SKM-1 (cell line): ENCODE data around the gene THUMPD2.
"Not testable (repeated sequence)": the region's sequence is repeated elsewhere in the genome, so short reads cannot be mapped to it uniquely, and the experiment has no call there.

ENCODE experiments used
- DNase-seq: peaks from one replicate; lab custom pipeline; 2025; ENCODE audit not compliant: unreplicated experiment; lab: John Stamatoyannopoulos, UW

The THUMPD2 gene

DNA sequence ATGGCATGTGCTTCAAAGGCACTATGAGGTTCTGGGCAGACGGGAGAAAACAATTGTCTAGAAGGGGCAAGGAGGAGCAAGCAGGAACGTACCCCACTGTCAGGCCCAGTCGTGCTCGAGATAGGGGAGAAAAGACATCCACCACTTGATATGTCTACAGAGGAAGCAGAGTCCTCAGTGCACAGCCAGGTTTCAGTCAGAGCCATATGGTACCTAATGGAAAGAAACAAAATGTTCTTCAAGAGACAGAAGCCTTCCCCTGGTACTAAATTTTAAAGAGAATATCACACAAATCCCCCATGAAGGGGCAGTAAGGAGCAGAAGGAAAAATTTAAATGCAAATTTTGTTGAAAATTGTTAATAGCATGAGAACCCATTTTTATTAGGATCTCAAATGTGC lies 21.9 kb downstream of the THUMPD2 start:
- no peak for DNase-seq

DNA sequence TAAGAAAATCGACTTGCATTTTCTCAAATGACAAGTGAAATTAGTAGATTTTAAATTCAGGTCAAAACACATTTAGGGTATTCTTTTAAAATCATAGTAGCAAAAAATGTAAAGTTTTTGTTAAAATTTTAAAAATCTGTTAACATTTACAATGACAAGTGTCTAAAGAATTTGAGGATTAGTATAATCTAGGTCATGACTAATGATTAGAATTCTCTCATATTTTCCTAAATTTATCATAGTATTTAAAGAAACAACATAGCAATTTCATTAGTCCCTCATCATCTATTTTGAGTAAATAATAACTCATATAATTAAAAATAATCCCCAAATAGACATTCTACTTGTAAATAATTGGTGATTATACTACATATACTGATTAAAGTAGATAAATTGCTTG lies 23.6 kb downstream of the THUMPD2 start:
- no peak for DNase-seq

DNA sequence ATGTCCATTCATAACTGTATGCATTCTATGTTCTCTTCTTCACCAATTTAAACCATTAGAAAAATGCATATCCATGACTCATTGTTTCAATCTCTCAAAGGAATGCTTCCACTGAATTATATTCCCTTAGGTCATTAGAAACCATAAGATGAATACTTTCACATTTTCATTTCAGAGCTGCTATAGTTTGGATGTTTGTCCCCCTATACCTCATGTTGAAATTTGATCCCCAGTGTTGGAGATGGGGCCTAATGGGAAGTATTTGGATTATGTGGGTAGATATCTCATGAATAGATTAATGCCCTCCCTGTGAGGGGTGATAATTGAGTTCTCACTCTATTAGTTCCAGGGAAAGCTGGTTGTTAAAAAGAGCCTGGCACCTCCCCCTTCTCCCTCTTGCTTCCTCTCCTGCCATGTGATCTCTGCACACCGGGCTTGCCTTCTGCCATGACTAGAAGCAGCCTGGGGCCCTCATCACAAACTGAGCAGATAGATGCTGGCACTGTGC lies 35.7 kb downstream of the THUMPD2 start:
- DNase-seq: no peak

DNA sequence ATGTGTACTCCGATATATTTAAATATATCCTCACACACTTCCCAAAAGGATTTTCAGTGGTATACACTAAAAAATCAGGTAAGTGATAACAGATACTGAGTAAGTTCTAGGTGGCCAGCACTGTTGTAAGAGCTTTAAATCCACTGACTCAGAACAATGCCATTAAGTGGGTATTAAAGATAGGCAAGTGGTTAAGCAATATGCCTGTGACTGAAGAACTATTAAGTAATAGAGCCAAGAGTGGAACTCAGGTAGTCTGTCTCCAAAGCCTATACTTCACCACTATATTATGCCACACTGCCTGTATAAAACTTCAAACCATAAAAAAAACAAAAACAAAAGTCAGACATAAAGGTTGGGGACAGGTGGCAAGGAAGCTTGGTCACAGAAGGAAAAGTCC lies 37.2 kb downstream of the THUMPD2 start:
- no peak for DNase-seq

DNA sequence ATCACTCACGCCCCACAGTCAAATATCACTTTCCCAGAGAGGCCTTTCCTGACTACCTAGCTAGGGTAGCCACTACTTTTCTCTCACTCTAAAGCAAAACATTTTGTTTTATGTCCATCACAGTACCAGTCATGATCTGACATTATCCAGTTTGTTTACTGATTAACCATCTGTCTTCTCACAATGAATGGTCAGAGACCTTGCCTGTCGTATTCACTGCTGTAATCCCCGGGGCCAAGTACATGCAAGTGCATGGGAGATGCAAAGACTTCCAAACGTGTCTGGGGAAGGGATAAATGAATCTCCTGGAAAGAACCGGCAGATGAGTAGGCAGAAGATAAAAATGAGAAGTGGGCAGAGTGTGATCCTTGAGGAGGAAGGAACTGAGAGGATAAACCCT lies 39.7 kb downstream of the THUMPD2 start:
- no peak for DNase-seq

DNA sequence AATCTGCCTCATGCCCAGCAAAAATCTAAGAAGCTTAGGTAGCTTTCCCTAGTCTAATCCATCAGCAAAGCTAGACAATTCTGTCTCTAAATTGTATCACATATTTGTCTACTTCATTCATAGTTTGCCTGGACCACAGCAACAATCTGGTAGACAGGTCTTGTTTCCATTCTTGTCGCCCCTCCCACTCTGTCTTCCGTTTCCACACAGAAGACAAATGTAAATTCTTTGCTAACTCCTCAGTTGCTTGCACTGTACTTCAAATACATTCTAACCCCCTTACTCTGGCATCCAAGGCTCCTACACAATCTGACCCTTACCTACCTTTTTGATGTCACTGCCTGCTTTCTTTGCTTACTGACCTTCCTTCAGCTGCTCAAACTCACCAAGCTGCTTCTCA lies 40.1 kb downstream of the THUMPD2 start:
- no peak for DNase-seq

DNA sequence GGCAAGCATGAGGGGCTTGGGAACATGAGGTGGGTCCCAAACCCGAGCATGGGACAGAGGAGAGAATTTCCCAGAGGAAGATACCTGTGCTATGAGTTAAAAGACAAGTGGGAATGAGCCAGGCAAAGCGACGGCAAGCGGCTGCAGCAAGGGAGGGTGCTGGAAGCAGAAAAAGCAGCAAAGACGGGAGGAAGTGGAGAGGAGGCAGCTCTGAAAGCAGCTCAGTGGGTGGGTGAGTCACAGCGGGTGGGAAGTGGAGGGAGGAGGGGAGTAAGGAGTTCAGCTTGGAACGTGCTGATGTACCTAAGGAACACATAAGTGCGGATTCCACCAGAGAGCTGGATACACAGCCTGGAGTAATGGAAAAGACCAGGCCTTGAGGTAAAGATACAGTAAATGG lies 41.4 kb downstream of the THUMPD2 start:
- no peak for DNase-seq

DNA sequence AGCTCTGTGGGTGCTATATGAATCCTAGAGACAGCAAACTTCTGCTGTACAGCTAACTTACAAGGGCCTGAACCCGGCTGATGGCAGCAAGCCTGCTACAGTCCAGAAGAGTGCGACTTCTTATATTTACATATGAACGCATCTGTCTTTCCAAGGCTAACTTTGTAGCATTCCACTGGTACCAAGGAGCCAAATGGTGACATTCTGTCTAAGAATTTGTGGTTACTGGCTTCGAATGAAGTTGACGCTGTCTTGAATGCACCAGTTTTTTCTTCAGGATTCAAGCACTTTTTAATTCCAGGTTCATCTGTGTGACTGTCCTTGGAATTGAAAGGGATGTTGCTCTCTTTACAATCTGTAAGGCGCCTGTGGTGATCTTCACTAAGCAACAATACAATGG lies 42.4 kb downstream of the THUMPD2 start:
- DNase-seq: no peak

DNA sequence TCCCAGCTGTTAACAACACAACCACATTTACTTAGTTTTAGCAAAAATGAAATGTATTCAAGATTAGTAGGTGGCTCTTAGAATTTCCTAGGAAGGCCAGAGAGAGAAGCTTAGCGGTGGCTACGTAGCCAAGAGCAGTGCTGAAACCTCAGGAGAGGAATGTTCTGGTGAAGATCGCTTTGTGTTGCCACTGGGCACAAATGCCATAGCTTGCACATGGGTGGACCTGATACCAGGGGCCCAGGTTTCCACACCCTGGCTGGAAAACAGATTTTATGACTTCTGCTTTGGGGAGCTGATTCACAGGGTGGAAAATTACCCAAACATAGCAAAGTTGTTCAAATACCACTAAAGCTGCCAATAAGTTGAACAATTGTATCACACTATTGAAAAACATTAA lies 43.4 kb downstream of the THUMPD2 start:
- no peak for DNase-seq

DNA sequence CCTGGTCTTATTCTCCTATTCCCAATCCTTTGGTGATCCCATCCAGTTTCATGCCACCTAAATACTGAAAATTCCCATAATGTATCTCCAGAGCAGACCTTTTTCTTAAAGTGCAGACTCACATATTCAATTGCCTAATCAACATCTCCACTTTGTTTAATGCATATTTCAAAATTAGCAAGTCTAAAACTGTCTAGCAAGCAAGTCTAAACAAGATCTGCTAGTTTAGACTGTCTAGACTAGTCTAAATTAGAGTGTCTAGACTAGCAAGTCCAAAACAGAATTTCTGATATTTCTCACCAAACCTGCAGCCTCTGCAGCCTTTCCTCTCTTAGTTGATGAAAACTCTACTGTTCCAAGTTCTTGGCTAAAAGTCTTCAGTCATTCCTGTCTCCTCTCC lies 44.6 kb downstream of the THUMPD2 start:
- DNase-seq: no peak

DNA sequence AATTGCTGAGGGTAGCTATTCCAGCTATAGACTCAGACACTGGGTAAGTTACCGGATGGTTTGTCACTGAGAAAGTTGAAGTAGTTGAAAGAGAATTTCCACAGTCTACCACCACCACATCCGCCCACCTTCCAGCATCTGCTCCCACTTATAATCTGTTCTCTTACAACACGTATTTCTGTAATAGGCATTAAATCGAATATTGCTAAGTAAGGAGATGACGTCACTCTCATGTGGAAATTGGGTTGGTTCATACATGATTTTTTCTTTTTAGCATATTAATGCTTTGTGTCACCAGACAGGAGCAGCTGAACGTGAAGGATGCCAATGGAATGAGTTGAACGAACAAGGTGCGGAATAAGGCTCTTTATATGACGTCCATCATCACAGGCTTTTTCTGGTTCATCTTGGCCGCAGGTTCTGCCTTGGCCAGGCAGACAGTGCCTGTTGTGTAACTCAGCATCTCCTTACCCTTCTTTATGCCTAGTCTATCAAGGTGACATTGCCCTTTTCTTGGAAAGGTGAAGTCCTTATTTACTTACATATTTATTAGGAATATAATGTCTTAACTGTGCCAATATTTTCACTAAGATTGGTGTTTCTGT lies 45.9 kb downstream of the THUMPD2 start:
- DNase-seq: no peak

DNA sequence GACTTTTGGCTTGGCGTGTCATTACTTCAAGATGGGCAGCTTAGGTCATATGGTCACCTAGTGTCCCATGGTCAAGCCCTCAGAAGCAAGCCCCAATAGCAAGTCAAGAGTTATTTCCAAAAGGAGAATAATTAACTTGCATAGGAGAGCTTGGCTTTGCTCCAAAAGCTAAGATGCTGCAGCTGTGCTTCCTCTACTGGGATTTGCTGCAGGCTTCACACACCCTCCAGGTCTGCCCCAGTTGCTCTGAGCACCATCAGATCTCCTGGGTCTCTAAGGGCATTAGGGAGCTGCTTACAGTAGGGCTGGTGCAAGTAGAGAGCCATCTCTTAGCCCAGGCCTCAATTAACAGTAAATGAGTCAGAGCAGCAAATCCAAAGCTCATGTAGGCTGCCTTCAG lies 46.6 kb downstream of the THUMPD2 start:
- DNase-seq: no peak

DNA sequence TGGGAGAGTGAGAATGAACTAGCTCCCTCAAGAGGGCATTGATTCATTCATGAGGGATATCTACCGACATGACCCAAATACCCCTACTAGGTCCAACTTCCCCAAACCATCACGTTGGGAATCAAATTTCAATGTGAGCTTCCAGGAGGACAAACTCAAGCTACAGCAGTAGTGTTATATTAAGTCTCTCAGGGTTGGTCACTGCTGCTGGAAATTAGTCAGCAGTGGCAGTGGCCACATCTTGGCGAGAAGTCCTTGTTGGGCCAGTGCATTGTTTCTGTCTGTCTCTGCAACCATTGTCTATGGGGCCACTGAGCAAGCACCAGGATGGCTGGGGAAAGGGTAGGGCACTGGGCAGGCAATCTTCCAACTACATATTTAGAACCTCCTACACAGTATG lies 47.5 kb downstream of the THUMPD2 start:
- no peak for DNase-seq

DNA sequence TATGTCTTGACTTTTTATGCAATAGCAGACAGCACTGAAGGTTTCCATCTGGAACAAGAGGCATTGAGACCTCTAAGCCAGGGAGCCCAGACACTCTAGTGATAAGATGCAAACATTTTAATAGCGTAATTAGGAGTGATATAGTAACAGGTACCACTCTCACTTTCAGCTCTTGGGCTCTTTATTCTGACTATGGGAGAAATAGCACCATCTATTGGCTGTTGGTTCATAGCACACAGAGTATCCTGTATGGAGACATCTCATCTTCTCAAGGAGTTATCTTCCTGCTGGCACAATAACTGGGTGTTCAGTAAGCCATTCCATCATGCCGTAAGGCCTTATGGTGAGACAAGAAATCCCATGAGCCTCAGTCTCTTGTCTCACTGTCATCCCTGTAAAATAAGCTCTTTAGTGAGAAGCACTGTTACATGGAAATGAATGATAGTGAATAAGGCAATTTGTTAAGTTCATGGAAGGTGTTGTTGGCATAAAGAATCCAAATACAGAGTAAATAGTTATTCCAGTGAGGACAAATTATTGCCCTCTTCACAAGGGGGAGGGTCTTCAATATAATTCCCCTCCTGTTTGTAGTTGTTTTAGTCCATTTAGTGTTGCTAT lies 48.3 kb downstream of the THUMPD2 start:
- DNase-seq: no peak

DNA sequence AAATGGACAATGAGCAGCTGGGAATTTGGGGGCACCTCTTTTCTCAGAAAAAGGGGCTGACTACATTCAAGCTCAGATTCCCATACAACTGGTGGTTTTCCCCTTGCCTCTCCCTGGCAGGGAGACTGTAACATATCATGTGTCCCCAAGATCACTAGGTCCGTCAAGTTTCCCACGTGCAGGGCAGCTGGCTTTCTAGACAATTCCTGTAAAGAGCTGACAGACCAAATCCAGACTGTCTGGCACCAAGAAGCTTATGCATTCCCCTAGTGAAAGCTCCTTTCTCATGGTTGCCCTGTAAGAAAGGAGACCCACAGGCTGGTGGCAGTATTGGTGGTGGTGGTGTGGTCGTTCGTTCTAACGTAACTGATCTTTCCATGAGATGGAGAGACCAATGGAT lies 48.8 kb downstream of the THUMPD2 start:
- DNase-seq: no peak

DNA sequence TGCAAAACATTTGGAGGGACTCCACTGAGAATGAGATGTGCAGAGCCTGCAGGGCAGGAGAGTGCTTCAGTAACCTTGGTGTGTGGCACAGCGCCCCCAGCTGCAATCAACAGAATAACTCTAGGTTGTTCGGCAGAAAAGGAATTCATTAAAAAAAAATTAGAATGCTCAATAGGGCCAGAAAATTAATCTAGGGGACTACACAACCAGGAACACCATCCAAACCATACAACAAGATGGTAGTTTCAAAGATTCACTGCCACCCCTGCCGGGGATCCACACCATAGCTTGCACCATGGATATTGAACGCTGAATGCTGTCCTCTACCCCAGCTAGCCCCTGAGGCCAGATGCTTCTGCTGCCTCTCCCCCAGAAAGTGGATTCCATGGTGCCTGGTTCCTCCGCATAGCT lies 50.1 kb downstream of the THUMPD2 start:
- DNase-seq: peak; percentile 30

DNA sequence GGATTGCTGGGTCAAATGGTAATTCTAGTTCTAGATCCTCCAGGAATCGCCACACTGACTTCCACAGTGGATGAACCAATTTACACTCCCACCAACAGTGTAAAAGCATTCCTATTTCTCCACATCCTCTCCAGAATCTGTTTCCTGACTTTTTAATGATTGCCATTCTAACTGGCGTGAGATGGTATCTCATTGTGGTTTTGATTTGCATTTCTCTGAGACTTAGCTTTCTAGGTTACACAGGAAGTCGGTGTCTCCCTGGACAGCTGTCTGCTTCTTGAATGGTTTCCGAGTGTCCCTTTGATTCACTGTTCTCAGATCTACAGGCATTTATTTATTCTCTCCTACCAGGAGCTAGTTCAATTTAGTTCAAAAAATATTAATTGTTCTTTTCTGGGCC lies 51.0 kb downstream of the THUMPD2 start:
- not testable (repeated sequence) for DNase-seq

DNA sequence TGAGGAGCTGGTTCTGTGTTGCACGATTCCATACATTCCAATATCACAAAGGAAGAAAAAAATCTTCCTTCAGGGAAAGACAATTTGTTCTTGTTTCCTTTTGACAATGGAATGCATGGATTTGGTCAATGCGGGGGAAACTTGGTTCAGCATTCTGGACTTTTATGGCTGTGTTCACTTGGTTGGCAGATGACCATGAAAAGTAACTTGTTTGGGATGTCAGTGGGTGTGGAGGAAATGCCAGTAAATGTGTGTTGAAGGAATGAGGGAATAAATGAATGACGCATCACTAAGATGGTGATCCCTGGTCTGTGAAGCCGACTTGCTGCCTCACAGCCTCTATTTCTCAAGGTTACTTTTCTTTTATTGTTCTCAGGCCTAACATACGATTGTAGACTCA lies 53.7 kb downstream of the THUMPD2 start:
- DNase-seq: no peak

DNA sequence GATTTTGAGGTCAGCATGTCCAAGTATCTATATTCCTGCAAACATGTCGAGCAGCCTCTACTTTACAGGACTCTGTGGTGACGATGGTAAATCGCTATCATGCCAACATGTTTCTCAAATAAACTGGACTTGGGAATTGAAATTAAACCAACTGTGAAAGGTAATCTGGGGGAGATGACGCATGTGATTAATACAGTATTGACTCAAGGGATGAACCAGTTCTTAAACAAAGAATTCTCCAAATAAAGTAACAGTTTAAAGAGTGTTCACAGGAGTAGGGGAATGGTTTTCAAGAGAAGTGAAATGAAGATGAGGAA lies 54.3 kb downstream of the THUMPD2 start:
- DNase-seq: no peak

DNA sequence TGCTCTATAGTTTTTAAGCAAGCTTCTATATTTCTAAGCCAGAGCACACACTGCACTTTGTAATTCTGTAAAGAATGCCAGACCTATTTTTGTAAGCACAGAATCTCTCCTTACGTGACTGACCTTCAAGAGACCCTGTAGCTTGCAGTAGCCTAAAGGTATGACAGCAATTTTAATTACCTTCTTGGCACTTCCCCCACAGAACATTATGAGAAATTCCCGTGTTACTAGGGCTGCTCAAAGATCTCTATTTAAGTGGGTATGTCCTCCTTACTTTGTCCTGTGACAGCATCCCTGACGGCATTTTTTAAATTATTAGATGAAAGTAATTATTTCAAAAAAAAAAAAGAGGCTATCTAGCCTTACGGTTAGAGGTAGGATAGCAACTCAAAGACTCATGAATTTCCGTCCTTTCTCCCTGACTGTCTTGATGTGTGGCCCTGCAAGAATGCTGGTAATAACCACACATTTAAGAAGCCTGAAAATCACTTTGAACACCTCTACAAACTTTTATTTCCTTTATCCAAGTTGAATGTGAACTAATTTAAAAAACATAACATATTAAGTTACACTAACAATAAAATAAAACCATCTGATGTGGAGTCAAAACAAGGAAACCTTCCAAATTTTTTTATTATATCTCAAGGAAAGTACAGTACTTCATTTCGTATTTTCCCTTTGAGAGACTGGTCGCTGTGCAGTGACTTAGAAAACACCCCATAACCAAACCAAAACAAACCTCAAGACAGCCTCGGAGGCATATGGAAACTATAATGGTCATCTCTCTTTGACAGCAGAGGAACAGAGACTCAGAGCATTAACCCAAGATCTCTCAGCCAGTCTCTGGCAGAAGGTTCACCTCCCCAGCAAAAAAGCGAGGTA lies 54.9 kb downstream of the THUMPD2 start:
- DNase-seq: no peak

DNA sequence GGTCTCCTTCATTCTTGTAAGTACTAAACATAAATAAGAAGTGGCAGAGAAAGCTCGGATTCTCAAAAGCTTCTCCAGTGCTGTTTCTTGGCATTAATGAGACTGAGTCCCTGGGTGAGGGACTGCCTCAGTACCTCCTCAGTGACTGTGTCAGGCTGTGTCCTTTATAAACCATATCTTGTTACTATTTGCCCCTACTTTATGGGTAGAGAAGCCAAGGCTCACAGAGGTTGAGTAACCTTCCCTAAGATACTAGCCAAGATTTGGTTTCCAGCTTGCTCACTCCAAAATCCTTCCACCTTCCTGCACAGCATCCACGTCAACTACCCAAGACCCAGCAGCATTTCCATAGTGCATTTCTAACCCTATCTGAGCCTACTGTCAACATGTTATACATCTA lies 55.6 kb downstream of the THUMPD2 start:
- no peak for DNase-seq

DNA sequence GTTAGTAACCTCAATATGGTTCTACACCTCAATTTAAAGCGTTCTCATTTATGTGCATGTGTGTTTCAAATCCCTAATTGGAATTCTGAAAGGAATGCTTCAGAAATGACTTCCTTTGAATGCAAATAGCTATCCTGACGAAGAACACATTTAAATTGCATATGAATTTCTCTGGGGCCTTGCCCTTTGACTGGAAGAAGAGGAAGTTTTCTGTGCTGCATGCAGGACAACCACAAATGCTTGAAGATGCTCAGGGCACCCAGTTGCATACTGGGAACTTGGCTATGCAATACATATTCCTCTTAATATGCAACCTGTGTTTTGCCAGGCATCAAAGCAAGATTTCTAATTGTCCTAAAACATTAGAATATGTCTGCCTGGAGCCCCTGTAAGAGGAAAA lies 58.1 kb downstream of the THUMPD2 start:
- DNase-seq: no peak
